Measurements from ENCODE around the gene NFIL3.

DNA sequence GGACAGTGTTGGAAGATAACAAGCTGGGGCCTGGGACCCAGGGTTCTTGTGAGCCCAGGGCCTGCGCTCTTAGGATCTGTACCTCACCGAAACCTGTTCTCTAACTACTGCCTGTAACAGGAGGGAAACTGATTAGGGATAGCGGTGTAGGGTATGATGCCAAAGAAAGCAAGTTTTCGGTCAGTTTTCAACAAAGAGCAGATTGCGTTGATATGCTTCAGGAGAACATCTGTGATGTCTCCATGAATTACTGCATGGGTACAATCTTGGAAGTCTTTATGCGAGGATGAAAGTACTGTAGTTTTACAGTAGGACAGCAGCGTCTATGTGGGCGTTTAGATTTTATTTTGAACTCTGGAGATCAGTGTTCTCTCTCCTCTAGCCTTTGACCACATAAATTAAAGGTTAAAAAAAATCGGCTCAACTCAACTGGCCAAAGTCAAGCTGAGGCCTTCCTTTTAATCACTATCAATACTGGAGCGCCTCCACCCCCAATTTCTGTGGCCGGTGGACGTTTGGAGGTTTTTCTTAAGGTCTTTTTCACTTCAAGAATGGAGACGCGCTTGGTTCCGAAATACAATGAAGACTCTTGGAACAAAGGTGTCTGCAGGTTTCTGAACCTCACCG is 3.0 kb downstream of the NFIL3 start:
- TF ChIP-seq, protein P1, sequence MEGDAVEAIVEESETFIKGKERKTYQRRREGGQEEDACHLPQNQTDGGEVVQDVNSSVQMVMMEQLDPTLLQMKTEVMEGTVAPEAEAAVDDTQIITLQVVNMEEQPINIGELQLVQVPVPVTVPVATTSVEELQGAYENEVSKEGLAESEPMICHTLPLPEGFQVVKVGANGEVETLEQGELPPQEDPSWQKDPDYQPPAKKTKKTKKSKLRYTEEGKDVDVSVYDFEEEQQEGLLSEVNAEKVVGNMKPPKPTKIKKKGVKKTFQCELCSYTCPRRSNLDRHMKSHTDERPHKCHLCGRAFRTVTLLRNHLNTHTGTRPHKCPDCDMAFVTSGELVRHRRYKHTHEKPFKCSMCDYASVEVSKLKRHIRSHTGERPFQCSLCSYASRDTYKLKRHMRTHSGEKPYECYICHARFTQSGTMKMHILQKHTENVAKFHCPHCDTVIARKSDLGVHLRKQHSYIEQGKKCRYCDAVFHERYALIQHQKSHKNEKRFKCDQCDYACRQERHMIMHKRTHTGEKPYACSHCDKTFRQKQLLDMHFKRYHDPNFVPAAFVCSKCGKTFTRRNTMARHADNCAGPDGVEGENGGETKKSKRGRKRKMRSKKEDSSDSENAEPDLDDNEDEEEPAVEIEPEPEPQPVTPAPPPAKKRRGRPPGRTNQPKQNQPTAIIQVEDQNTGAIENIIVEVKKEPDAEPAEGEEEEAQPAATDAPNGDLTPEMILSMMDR (IDR thresholded peaks at IDR 0.05; ENCODE audit: low read length), result no peak
- TF ChIP-seq EZH2phosphoT487 (IDR thresholded peaks at IDR 0.05; ENCODE audit: low read length) (no peak), EZH2 (optimal IDR thresholded peaks at IDR 0.05; ENCODE audit: low read depth, low read length) (no peak)

Data from MM.1S (cell line).